H7 (cell line): ENCODE results near the gene DCTD. TPM values are rescaled to one million over a fixed set of nuclear protein-coding genes. Genes with fewer than 3 reads are reported as not detected.

Experiments used
- DNase-seq: peaks from one replicate; pipeline ENCODE4 v3.0.0; 2012
- H3K27me3 ChIP-seq: 2 replicates; pipeline ENCODE4 v1.6.0; 2011; ENCODE audit warnings: mild to moderate bottlenecking, low read length; ENCODE audit not compliant: control insufficient read depth, insufficient read depth
- H3K36me3 ChIP-seq: replicated peaks from 2 replicates; pipeline ENCODE4 v1.5.1; 2011; ENCODE audit warnings: low read length; ENCODE audit not compliant: control insufficient read depth, insufficient read depth
- H3K4me3 ChIP-seq: 2 replicates; pipeline ENCODE4 v1.5.1; 2011; ENCODE audit warnings: low read depth, mild to moderate bottlenecking, control low read depth, low read length, moderate library complexity; ENCODE audit not compliant: insufficient read depth
- total RNA-seq: library from RNA; depleted of rRNA; stranded (reverse); fragments of >200 nt; shearing (Covaris generic); gene quantifications from 2 replicates; pipeline ENCODE4 v1.2.3, GENCODE V29; 2014

The DCTD gene
- total RNA-seq, 1 experiment from 2014 or later = 55.0 TPM

DNA sequence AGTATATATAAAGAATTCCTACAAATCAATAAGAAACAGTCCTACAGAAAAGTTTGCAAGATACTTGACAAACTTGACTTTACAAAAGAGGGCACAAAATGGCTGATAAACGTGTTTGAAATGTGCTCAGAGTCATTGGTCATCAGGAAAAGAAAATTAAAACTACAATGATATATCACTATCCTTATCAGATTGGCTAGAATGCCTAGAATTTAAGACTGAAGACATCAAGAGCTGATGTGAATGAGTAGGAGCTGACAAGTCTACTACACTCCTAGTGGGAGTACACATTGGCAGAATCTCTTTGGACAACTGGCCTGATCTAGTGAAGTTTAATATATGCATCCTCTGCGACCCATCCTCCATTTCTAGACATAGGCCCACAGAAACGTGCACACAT lies 10.3 kb upstream of the DCTD start:
- Histone ChIP-seq H3K4me3 (no peak overlapping the region), H3K27me3 (no peaks in the 10 kb centered on the region), H3K36me3 (no peaks in the 10 kb centered on the region)
- no peak for DNase-seq

DNA sequence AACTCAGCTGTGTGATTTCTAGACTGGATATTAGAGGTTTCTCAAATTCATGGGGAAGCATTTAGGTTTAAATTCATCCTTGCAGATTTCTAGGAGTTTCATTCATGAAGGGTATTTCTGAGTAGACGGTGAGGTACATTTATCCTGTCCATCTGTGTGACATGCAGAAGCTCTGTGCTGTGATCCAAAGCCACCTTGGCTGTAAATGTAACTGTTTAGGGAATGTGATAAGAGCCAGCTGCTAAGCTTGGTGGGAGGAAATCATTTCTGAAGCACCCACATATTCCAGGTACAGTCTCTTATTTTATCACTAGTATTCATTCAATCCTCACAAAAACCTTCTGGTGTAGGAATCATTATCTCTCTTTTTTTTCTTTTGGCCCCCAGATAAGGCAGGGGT lies 8.7 kb upstream of the DCTD start:
- no peaks in the 10 kb centered on the region for H3K27me3 ChIP-seq
- no peaks in the 10 kb centered on the region for H3K36me3 ChIP-seq
- no peak for DNase-seq
- H3K4me3 ChIP-seq = no peak overlapping the region

DNA sequence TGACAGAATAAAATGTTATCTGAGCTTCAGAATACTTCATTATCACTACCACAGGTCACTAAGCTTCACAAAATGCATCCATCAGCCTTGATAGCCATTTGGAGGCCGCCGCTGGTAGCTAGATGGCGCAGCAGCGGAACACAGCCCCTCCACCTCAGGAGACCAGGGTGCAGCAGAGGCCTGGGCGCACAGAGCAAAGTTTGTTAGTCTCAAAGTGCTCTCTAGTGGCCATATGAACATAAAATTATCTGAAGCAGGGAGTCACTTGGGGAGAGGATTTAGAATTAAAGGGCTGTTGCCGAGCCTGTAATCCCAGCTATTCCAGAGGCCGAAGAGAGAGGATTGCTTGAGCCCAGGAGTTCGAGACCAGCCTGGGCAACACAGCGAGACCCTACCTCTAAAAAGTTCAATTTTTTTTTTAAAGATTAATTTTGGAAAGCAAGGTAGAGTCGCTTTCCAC lies 8.1 kb upstream of the DCTD start:
- DNase-seq = peak; percentile 64
- H3K27me3 ChIP-seq = no peaks in the 10 kb centered on the region
- H3K36me3 ChIP-seq = no peaks in the 10 kb centered on the region
- no peak overlapping the region for H3K4me3 ChIP-seq

DNA sequence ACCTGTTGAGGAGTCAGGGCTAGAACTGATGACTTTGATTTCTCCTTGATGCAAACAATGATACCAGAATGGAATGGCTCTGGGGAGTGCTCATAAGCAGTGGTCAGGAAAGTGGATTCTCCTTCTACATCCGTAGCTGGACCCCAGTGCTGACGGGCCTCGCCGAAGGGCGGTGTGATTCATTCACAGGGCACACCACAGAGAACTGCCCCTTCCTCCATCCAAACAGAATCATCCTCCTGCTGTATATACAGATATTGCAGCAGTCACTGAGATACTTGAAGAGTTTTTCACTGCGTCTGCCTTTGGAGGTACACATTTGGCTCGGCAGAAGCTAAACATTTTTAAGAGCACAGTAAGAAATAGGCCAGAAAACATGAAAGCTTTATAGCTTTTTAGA lies 7.3 kb upstream of the DCTD start:
- Histone ChIP-seq H3K4me3 (no peak overlapping the region), H3K36me3 (no peaks in the 10 kb centered on the region), H3K27me3 (no peaks in the 10 kb centered on the region; the same call in 1 of the 2 replicates)
- no peak for DNase-seq

DNA sequence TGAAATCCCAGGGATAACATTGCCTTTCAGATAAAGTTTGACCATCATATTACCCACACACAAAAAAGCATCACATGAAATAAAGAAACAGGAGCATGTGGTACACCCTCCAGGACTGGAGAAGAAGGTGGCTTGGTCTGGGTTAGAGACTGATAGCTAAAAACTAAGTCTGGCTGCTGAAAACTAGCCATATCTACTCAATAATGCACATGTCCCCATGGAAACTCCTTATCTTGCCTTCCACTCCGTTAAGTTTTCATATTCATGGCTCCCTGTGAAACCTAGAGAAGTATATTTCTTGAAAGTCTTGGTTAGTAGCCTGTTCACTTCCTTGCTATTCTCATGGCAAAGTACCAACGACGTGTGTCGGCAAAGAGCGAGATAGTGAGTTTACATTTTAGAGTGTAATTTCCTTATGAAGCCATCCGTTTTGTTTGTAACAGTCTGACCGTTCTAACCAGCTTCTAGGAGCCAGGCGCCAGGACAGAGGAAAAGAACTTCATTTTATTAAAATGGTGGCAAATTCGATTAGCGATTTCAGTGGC lies 6.7 kb upstream of the DCTD start:
- H3K4me3 ChIP-seq = no peak overlapping the region
- no peaks in the 10 kb centered on the region; the same call in 1 of the 2 replicates for H3K27me3 ChIP-seq
- no peak for DNase-seq
- no peaks in the 10 kb centered on the region for H3K36me3 ChIP-seq

DNA sequence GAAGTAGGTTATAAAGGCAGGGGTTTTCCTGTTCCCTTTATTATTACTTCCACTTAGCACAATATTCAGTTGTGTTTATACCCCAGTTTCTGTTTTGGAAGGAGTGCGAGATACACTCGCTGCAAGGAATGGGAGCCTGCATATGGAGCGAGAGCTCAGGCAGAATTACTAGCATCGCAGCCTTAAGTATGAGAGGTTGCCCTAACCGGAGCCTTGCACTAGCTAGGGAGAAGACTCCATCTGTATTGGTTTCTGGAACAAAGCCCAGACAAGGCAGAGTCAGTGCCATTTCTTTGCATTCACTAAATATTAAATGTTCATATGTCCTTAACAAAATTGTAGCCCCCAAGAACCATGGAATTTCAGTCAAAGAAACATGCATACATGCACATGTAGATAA lies 6.2 kb upstream of the DCTD start:
- no peaks in the 10 kb centered on the region; the same call in 1 of the 2 replicates for H3K27me3 ChIP-seq
- no peak for DNase-seq
- no peaks in the 10 kb centered on the region for H3K36me3 ChIP-seq
- H3K4me3 ChIP-seq = no peak overlapping the region

DNA sequence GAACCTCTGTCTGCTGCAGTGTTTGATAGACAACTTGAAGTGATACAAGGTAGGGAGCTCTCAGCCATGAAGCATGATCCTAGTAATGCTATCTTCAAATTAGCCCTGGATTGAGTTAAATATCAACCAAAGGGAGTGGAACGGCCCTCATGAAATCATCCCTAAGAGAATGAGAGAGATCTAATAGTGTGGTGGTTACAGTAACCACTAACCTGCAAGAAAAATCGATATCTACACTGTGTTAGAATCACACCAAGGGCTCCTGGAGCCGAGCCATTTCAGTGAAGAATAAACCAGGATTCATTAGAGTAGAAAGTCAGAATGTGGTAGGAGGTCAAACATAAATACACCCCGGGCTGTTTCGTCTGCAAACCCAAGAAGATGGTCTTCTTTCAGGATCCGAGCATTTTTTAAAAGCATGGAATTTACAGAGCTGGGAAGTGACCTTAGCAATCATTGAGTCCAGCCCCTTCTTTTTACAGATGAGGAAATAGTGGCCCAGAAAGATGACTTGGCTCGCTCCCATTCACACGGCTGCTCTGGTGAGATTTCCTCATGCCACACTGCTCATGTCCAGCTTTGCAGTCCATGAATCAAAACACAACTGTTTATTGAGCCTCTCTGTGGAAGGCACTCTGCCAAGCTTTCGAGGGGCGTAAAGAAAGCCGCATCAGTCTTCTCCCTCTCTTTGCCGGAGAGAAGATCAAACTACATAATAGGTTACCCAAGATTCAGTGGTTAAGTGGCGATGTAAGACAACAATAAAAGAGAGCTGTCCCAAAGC lies 5.5 kb upstream of the DCTD start:
- Histone ChIP-seq H3K36me3 (no peaks in the 10 kb centered on the region), H3K27me3 (no peaks in the 10 kb centered on the region; the same call in 1 of the 2 replicates), H3K4me3 (no peak overlapping the region)
- no peak for DNase-seq

DNA sequence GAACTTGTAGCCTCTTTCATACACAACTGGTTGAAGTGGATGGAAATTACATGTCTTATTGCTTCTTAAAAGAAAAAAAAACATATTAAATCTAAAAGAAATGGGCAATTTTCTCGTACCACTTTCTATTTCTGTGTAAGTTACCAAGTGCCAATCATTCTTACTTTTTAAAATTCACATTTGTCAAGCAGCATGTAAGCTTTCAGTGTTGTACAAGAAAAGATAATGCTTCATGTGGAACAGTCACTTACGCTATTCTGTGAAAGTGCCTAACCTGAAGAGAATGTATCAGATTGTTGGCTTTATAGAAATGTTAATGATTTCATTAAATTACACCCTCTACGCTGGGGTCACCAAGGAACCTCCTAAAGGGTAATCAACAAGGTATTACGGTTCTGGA lies 4.4 kb upstream of the DCTD start:
- H3K4me3 ChIP-seq = no peak overlapping the region
- DNase-seq = no peak
- H3K27me3 ChIP-seq = no peaks in the 10 kb centered on the region; the same call in 1 of the 2 replicates
- H3K36me3 ChIP-seq = no peaks in the 10 kb centered on the region

DNA sequence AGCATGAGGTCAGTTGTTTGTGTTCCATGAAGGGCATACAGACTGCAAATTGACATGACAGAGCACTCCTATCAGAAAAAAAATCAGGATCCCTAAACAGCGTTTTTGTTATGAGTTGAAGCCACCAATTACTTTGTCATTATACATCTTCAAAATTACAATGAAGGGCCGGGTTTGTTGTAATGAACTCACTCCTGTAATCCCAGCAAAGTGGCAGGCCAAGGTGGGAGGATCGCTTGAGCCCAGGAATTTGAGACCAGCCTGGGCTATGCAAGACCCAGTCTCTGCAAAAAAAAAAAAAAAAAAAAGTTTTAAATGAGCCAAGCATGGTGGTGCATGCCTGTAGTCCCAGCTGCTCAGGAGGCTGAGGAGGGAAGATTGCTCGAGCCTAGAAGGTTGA lies 3.5 kb upstream of the DCTD start:
- Histone ChIP-seq H3K4me3 (no peak overlapping the region), H3K27me3 (no peaks in the 10 kb centered on the region; the same call in 1 of the 2 replicates), H3K36me3 (no peaks in the 10 kb centered on the region)
- DNase-seq = no peak

DNA sequence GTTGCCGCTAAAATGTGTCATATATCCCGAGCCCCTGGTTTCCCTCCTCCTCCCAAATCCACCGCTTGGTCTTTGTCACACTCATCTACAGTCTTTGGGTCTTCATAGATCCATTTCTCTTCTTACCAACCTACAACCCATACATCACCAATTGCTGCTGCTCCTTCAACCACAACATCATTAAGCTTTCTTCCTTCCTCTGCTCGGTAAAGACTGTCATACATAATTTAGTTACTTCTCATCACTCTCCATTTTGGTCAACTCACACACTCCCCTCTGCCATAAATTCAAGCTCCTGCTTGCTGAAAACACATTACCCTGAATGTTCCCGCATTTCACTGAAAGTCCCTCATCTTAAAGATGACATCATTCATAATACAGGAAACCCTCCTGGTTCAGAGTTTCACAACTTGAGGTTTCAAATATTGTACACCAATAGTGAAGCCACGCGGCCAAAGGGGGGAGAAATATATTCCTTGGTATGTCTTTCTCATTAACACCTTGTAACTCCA lies 1.7 kb upstream of the DCTD start:
- no peak for DNase-seq
- peaks cover 11% of the 10 kb centered on the region for H3K36me3 ChIP-seq
- no peak overlapping the region for H3K4me3 ChIP-seq
- no peaks in the 10 kb centered on the region; the same call in 1 of the 2 replicates for H3K27me3 ChIP-seq

DNA sequence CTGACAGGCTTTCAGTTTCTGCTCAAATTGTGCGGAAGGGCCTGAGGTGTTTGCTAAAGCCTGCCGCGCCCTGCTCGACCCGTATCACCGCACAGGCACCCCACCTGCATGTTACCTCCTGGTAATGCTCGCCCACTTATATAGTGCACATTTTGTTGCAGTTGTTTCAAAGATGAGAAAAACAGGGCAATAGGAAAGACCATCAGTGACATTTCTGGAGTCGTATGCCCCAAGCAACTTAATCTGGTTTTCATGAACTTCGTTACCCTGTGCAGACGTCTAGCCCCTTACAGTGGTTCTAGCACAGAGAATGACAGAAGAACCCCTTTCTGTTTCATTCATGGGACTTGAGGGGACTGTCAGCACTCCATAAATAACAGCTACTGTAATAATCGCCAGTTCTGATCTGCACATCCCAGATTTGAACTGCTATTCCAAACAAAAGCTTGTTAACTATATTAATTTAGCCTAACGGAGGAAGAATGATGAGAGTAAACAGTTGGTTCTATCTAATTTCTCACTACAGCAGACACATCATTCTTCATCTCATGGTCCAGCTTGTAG lies 940 bp upstream of the DCTD start:
- H3K36me3 ChIP-seq = peaks cover 11% of the 10 kb centered on the region
- H3K27me3 ChIP-seq = no peaks in the 10 kb centered on the region; the same call in 1 of the 2 replicates
- no peak for DNase-seq
- H3K4me3 ChIP-seq = peak overlapping the region; percentile 80

DNA sequence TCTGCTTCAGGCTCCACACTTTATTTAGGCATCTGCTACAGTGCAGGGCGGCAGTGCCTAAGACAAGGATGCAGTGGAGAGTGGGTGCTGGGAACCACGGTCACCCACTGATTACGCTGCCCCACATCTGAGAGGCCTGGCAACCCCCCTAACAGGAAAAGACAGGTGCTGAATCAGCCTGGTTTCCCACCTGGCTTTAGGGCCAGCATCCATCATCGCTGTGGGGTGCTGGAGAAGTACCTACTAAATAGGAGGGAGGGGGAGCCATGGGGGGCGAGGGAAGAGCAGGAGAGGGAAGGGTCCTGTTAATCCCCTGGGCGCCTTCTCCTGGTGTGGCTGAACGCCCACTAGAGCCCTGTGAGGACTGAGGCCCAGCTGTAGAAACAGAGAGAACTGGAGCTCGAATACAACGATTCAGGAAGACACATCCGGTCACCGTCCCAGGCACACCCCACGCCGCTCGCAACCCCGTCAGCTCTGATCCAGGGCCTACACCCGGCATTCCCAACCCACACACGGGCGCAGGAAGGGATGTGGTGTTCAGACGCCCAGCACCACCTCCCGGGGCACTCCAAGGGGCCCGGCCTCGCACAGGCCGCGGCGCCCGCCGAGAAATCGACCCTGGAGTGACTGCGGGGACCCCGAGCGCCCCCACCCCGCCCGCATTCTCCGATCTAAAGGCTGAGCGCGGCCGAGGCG lies 554 bp downstream of the DCTD start:
- no peak for DNase-seq
- Histone ChIP-seq H3K36me3 (peaks cover 12% of the 10 kb centered on the region), H3K4me3 (peak overlapping the region; percentile 67), H3K27me3 (no peaks in the 10 kb centered on the region; the same call in 1 of the 2 replicates)

DNA sequence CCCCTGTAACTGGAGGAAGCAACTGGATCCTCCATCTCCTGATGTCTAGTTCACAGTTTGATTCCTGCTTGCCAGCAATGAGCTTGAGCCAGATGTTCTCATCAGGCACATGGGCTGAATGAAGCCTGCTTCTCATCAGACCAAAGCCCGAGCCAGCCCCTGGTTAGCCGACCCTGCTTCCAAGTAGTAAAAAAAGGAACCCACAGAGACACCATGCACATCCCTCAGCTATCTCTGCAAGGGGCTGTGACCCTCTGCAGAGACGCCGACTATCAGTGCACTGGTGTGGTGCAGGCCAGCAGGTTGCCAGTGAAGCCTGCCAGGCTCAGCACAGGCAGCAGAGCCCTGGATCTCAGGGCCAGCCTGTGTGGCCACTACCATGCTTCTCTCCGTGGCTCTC lies 2.8 kb downstream of the DCTD start:
- Histone ChIP-seq H3K27me3 (no peaks in the 10 kb centered on the region; the same call in 1 of the 2 replicates), H3K36me3 (peaks cover 12% of the 10 kb centered on the region), H3K4me3 (no peak overlapping the region)
- DNase-seq = no peak

DNA sequence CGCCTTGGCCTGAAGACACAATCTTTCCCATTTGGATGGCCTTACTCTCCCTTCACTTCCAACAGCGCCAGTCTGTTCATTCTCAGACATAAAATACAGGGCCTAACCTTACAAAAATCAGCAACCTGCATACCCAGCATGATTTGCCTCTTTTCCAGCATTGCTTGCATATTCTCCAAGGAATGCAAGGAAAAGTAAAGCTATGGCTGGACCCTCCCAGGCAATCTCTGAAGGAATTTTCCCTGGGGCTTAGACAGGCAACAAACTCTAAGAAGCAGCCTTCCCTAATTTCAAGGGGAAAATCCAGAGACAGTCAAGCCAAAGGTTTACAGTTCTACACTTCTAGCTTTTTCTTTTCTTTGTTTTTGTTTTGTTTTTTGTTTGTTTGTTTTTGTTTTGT lies 3.6 kb downstream of the DCTD start:
- Histone ChIP-seq H3K27me3 (no peaks in the 10 kb centered on the region), H3K4me3 (no peak overlapping the region), H3K36me3 (peaks cover 12% of the 10 kb centered on the region)
- no peak for DNase-seq
